Peyer's patch (tissue), 4 donors: Measurements from ENCODE around the gene DAPK1.

ENCODE experiments used
- POLR2A ChIP-seq, 2 donors: fragments of 450-650 bp; IDR thresholded peaks; one replicate each; pipeline ENCODE4 v1.5.1; 2017; ENCODE audit warnings: antibody characterized with exemption in 2 of 2, mild to moderate bottlenecking in 2 of 2, moderate library complexity in 2 of 2
- TF ChIP-seq, protein P1 (sequence below), 6 experiments: fragments of 450-650 bp in 4 of 6; fragments of 200-600 bp in 2 of 6; sonication (generic) in 1 of 6; IDR thresholded peaks; one replicate each; pipeline ENCODE4 v1.5.1; 2017 to 2019; ENCODE audit warnings: antibody characterized with exemption in 6 of 6, mild to moderate bottlenecking in 3 of 6, moderate library complexity in 1 of 6

DNA sequence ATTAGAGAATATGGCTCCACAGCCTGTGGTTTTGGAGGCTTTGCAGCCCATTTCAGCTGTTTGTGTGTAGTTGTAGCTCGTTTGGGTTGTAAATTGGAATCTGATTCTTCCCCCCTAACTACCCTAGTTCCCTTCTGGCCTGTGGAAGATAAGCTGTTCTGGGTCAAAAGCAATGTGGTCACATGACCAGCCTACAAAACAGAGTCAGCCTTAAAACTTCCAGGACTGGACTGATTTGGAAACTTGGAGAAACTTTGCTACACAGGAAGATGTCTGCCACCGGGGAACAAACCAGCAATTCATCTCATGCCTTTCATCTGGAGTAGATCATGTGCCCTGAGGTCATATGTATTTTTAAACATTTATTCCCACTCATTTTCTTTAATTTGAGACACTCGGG, 83.8 kb downstream of the DAPK1 start:
- TF ChIP-seq, protein P1, sequence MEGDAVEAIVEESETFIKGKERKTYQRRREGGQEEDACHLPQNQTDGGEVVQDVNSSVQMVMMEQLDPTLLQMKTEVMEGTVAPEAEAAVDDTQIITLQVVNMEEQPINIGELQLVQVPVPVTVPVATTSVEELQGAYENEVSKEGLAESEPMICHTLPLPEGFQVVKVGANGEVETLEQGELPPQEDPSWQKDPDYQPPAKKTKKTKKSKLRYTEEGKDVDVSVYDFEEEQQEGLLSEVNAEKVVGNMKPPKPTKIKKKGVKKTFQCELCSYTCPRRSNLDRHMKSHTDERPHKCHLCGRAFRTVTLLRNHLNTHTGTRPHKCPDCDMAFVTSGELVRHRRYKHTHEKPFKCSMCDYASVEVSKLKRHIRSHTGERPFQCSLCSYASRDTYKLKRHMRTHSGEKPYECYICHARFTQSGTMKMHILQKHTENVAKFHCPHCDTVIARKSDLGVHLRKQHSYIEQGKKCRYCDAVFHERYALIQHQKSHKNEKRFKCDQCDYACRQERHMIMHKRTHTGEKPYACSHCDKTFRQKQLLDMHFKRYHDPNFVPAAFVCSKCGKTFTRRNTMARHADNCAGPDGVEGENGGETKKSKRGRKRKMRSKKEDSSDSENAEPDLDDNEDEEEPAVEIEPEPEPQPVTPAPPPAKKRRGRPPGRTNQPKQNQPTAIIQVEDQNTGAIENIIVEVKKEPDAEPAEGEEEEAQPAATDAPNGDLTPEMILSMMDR (IDR thresholded peaks at IDR 0.05), result no peak
- no peak for TF ChIP-seq POLR2A (IDR thresholded peaks at IDR 0.05)
